ENCODE data around the gene SDK2.

DNA sequence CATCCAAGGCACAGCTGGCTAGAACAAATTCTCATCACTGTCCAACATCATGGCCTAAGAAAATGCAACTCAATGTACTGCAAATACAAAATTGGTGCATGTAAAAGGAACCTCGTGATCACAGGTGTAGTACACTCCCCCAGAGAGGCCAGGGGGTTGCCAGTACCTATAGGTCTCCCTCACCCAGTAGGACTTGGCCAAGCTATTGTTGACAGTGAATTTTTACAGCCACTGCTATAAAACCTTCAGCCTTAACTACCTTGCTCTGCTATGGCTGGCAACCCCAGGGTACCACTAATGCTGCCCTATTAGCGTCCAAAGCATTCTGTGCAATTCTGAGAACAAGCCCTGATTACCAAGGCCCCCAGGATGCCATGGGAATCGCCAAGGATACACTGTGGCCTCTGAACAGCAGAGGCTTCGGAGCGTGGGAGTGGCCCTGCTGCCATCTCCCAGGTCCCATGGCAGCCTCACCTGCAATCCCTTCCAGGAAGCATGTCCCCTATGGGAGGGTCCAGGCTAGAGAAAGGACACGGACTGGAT lies 67.6 kb downstream of the SDK2 start:
- TF ChIP-seq, protein P1, sequence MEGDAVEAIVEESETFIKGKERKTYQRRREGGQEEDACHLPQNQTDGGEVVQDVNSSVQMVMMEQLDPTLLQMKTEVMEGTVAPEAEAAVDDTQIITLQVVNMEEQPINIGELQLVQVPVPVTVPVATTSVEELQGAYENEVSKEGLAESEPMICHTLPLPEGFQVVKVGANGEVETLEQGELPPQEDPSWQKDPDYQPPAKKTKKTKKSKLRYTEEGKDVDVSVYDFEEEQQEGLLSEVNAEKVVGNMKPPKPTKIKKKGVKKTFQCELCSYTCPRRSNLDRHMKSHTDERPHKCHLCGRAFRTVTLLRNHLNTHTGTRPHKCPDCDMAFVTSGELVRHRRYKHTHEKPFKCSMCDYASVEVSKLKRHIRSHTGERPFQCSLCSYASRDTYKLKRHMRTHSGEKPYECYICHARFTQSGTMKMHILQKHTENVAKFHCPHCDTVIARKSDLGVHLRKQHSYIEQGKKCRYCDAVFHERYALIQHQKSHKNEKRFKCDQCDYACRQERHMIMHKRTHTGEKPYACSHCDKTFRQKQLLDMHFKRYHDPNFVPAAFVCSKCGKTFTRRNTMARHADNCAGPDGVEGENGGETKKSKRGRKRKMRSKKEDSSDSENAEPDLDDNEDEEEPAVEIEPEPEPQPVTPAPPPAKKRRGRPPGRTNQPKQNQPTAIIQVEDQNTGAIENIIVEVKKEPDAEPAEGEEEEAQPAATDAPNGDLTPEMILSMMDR (IDR thresholded peaks at IDR 0.05), result no peak
- TF ChIP-seq POLR2A (IDR thresholded peaks at IDR 0.05), result no peak

Measured in thyroid gland (tissue), 4 donors.